Gastroesophageal sphincter (tissue), 4 donors: ENCODE data around the gene RNF150. TPM values are rescaled to one million over a fixed set of nuclear protein-coding genes. Genes with fewer than 3 reads are reported as not detected.

Experiments
- ATAC-seq: fragments of 150-250 bp; one replicate; pipeline ENCODE4 v1.9.1; 2016; ENCODE audit warnings: mild to moderate bottlenecking, moderate library complexity
- H3K27ac ChIP-seq, 4 donors: fragments of 200-600 bp; sonication (generic) in 3 of 4; 1 replicate in 3 of 4; 2 replicates in 1 of 4; pipeline ENCODE4 v1.5.1; 2016 to 2019
- H3K27me3 ChIP-seq: fragments of 200-600 bp; sonication (generic); one replicate; pipeline ENCODE4 v1.5.1; 2019
- H3K36me3 ChIP-seq, 2 donors: fragments of 200-600 bp; sonication (generic); one replicate each; pipeline ENCODE4 v1.5.1; 2019; ENCODE audit warnings: control low read depth in 1 of 2
- H3K4me1 ChIP-seq, 3 donors: fragments of 200-600 bp; sonication (generic); 1 replicate in 2 of 3; 2 replicates in 1 of 3; pipeline ENCODE4 v1.5.1; 2016 to 2019; ENCODE audit warnings: control low read depth in 2 of 3
- H3K4me3 ChIP-seq, 2 donors: fragments of 200-600 bp; sonication (generic); one replicate each; pipeline ENCODE4 v1.5.1; 2019; ENCODE audit warnings: mild to moderate bottlenecking in 1 of 2, moderate library complexity in 1 of 2
- H3K9me3 ChIP-seq, 3 donors: fragments of 200-600 bp; sonication (generic); one replicate each; pipeline ENCODE4 v1.5.1; 2017 to 2019; ENCODE audit warnings: control low read depth in 2 of 3
- EP300 ChIP-seq: sonication (generic); formaldehyde crosslinking; IDR thresholded peaks from one replicate; pipeline ENCODE4 v1.6.1; 2017; ENCODE audit warnings: antibody characterized with exemption, mild to moderate bottlenecking
- POLR2A ChIP-seq, 2 donors: fragments of 450-650 bp; IDR thresholded peaks; one replicate each; pipeline ENCODE4 v1.6.1; 2017; ENCODE audit warnings: antibody characterized with exemption in 2 of 2, mild to moderate bottlenecking in 2 of 2, moderate library complexity in 1 of 2
- POLR2AphosphoS5 ChIP-seq: sonication (generic); formaldehyde crosslinking; IDR thresholded peaks from one replicate; pipeline ENCODE4 v1.6.1; 2017; ENCODE audit warnings: antibody characterized with exemption
- WGBS, 2 donors: methylation state at CpG; one replicate each; pipeline ENCODE4 v1.1.5; 2018; ENCODE audit warnings: low coverage in 1 of 2; 5-methylcytosine and 5-hydroxymethylcytosine counted together
- total RNA-seq, 4 donors: library from RNA; depleted of rRNA; stranded (reverse); fragments of >200 nt; gene quantifications; one replicate each; pipeline ENCODE4 v1.1.0, GENCODE V29; 2016
- TF ChIP-seq, protein P1 (sequence below), 4 experiments: fragments of 200-600 bp in 2 of 4; fragments of 450-650 bp in 2 of 4; sonication (generic) in 1 of 4; IDR thresholded peaks; one replicate each; pipeline ENCODE4 v1.5.1; 2017 to 2019; ENCODE audit warnings: antibody characterized with exemption in 4 of 4, mild to moderate bottlenecking in 2 of 4, moderate library complexity in 2 of 4

Gene RNF150
- total RNA-seq, 4 donors from 2014 or later = 36.5 to 70.5 (median 59.9) TPM

DNA sequence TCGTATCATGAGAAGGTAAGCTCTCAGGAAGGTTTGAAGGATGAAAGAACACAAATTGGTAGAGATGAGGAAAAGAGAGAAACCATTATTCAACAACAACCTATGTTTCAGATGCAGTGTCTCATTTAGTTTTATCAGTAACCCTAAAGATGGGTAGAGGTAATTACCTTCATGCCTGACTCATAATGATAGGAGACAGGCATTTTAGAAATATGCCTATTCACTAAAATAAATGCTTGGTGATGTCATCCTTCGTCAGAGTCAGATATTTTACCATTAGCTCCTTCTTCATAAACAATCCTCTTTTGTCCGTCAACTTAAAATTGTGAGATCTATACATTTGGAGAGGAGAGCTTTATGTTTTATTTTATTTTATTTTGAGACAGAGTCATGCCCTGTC lies 21.5 kb upstream of the RNF150 start:
- Histone ChIP-seq H3K27ac (no peak overlapping the region), H3K4me1 (peaks cover 0 to 3% (median 0%) of the 10 kb centered on the region in 3 donors), H3K4me3 (no peak overlapping the region), H3K27me3 (no peaks in the 10 kb centered on the region), H3K36me3 (no peaks in the 10 kb centered on the region), H3K9me3 (no peaks in the 10 kb centered on the region)
- no peak for ATAC-seq
- TF ChIP-seq POLR2A (IDR thresholded peaks at IDR 0.05) (no peak), EP300 (no peak), POLR2AphosphoS5 (no peak)
- TF ChIP-seq, protein P1, sequence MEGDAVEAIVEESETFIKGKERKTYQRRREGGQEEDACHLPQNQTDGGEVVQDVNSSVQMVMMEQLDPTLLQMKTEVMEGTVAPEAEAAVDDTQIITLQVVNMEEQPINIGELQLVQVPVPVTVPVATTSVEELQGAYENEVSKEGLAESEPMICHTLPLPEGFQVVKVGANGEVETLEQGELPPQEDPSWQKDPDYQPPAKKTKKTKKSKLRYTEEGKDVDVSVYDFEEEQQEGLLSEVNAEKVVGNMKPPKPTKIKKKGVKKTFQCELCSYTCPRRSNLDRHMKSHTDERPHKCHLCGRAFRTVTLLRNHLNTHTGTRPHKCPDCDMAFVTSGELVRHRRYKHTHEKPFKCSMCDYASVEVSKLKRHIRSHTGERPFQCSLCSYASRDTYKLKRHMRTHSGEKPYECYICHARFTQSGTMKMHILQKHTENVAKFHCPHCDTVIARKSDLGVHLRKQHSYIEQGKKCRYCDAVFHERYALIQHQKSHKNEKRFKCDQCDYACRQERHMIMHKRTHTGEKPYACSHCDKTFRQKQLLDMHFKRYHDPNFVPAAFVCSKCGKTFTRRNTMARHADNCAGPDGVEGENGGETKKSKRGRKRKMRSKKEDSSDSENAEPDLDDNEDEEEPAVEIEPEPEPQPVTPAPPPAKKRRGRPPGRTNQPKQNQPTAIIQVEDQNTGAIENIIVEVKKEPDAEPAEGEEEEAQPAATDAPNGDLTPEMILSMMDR (IDR thresholded peaks at IDR 0.05) = no peak
- 83 to 95% methylated on average over 2 to 3 of the region's 3 CpGs for WGBS, 2 donors

DNA sequence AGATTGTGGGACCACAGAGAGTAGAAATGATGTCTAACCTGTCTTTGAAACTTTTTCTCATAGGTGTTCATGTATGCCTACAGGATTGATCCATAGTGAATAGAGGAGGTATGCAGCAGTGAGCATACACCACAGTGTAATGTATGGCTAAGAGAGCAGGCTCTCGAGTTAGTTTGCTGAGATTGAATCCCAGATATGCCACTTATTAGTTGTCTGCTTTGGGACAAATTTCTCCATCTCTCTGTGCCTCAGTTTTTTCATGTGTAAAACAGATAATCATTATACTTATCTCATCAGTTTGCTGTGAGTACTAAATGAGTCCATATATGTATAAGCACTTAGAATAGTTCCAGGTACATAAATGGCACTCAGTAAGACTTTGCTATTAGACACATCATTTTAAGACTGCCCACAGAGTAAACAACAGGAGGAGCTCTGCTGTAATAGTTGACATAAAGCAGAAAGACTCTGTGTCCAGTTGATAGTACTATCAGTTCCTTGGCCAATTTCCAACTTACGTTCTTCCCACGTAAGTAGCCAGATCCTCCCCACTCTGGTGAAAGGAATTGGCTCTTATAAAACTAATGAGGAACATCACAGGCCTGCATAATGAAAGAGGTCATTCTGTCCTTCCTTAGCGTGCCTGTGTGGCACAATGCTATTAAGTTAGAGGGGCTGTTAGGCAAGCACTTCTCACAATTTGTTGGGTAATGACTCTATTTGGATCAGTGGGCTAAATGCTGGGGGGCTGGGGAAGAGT lies 20.7 kb upstream of the RNF150 start:
- TF ChIP-seq POLR2A (IDR thresholded peaks at IDR 0.05) = no peak
- peak; percentile 34 for TF ChIP-seq POLR2AphosphoS5
- no peak for TF ChIP-seq EP300
- TF ChIP-seq, protein P1 (IDR thresholded peaks at IDR 0.05) = no peak
- Histone ChIP-seq H3K9me3 (no peaks in the 10 kb centered on the region), H3K4me3 (no peak overlapping the region), H3K27ac (no peak overlapping the region), H3K4me1 (peaks cover 0 to 3% (median 0%) of the 10 kb centered on the region in 3 donors), H3K27me3 (no peaks in the 10 kb centered on the region), H3K36me3 (no peaks in the 10 kb centered on the region)
- WGBS, 2 donors = 39 to 43% methylated on average over 4 of the region's 4 CpGs
- no peak for ATAC-seq

DNA sequence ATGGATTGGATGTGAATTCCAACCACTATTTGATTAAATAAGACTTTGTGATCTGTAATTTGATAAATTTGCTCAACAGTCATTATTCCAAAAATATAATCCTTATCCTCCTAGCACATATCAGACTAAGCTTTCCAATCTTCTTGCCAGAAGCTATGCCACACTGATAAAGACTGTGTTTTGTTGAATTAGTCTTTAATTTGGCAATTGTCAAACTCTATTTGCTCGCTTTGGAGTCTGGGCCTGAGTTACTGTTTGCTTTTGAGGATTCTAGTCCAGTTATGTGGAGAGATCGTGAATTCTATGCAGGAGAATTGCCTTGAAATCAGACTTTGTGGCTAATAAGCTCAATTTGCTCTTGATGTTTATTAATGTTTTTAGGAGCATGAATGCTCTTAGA lies 10.9 kb upstream of the RNF150 start:
- H3K4me1 ChIP-seq = no peaks in the 10 kb centered on the region
- H3K9me3 ChIP-seq = no peaks in the 10 kb centered on the region
- no peak for TF ChIP-seq POLR2A (IDR thresholded peaks at IDR 0.05)
- TF ChIP-seq, protein P1 (IDR thresholded peaks at IDR 0.05) = no peak
- no peak for TF ChIP-seq EP300
- TF ChIP-seq POLR2AphosphoS5 = no peak
- no peak for ATAC-seq
- no peaks in the 10 kb centered on the region for H3K27me3 ChIP-seq
- no peaks in the 10 kb centered on the region for H3K36me3 ChIP-seq
- H3K4me3 ChIP-seq = no peak overlapping the region
- 100% methylated on average over 2 of the region's 2 CpGs for WGBS, 2 donors
- no peak overlapping the region for H3K27ac ChIP-seq

DNA sequence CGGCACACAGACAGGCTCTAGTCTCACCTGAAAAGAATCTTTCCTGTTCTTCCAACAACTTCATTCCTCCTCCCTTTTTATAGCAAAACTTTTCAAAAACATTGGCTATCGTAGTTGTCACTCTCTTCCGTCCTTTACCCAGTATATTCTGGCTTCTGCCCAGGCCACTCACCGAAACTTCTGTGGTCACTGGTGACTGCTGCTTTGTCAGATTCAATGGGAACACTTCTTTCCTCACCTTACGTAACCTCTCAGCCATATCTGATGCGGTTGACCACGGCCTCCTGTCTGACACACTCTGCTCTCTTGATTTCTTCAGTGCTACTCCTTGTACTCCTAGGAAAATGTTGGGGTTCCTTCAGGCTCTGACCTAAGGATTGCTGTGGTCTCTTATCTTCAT lies 9.2 kb upstream of the RNF150 start:
- Histone ChIP-seq H3K36me3 (no peaks in the 10 kb centered on the region), H3K9me3 (no peaks in the 10 kb centered on the region), H3K27ac (no peak overlapping the region), H3K27me3 (no peaks in the 10 kb centered on the region), H3K4me3 (no peak overlapping the region), H3K4me1 (no peaks in the 10 kb centered on the region)
- 72 to 95% methylated on average over 7 of the region's 7 CpGs for WGBS, 2 donors
- no peak for ATAC-seq
- TF ChIP-seq EP300 = no peak
- TF ChIP-seq, protein P1 (IDR thresholded peaks at IDR 0.05) = no peak
- no peak for TF ChIP-seq POLR2AphosphoS5
